ENCODE measurements around the gene DOCK2. TPM values are rescaled to one million over a fixed set of nuclear protein-coding genes. Genes with fewer than 3 reads are reported as not detected.
"Not testable (repeated sequence)": the region's sequence is repeated elsewhere in the genome, so short reads cannot be mapped to it uniquely, and the experiment has no call there.

Gene DOCK2
- total and polyA plus RNA-seq, 4 donors: 5.0 to 30.4 (median 7.4) TPM

DNA sequence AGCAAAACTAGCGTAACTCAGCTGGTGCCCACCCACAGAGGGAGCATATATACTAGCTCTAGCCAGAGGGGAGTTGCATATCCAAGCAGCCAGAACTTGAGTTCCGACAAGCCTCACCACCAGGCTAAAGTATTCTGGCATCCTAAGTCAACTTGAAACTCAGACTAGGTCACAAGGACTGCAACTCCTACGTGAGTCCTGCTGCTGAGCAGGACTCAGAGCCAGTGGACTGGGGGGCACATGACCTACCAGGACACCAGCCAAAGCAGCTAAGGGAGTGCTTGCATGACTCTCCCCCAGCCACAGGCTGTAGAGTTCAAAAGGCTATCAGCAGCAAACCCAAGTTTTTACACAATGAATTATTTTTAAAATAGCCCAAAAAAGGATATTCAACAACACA is 27.4 kb upstream of the DOCK2 start:
- Histone ChIP-seq H3K36me3 (ENCODE audit: control insufficient read depth, insufficient read depth, low read length) (peaks cover 2% of the 10 kb centered on the region), H3K9me3 (ENCODE audit: control insufficient read depth, insufficient read depth, low read length) (peaks cover 2% of the 10 kb centered on the region), H3K4me1 (ENCODE audit: control insufficient read depth, insufficient read depth, low read length) (no peaks in the 10 kb centered on the region), H3K27ac (ENCODE audit: low read depth, low read length) (no peak overlapping the region), H3K27me3 (ENCODE audit: control insufficient read depth, insufficient read depth, low read length) (no peaks in the 10 kb centered on the region), H3K4me3 (ENCODE audit: low read depth, low read length) (no peak overlapping the region)
- DNase-seq (ENCODE audit: low read depth in 4 of 6, low spot score in 6 of 6): no peak
- WGBS (ENCODE audit: insufficient coverage): 85% methylated on average over 3 of the region's 3 CpGs

DNA sequence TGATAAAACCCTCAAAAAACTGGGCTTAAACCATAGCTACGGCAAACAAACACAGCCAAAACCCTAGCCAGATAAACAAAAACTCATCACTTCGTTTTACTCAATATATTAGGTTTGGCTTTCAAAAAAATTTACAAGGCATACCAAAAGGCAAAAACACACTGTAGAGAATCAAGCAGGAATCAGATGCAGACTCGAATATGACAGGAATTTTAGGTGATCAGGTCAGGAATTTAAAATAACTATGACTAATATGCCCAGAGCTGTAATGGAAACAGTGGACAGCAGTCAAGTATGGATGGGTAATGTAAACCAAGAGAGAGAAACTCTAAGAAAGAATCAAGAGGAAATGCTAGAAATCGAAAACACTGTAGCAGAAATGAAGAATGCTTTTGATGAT is 26.5 kb upstream of the DOCK2 start:
- Histone ChIP-seq H3K4me1 (ENCODE audit: control insufficient read depth, insufficient read depth, low read length) (no peaks in the 10 kb centered on the region), H3K4me3 (ENCODE audit: low read depth, low read length) (no peak overlapping the region), H3K36me3 (ENCODE audit: control insufficient read depth, insufficient read depth, low read length) (no peaks in the 10 kb centered on the region), H3K27ac (ENCODE audit: low read depth, low read length) (no peak overlapping the region), H3K9me3 (ENCODE audit: control insufficient read depth, insufficient read depth, low read length) (peaks cover 2% of the 10 kb centered on the region), H3K27me3 (ENCODE audit: control insufficient read depth, insufficient read depth, low read length) (no peaks in the 10 kb centered on the region)
- 50% methylated on average over 1 of the region's 4 CpGs for WGBS (ENCODE audit: insufficient coverage)
- DNase-seq (ENCODE audit: low read depth in 4 of 6, low spot score in 6 of 6): no peak

- H3K36me3 ChIP-seq (ENCODE audit: control insufficient read depth, insufficient read depth, low read length): no peaks in the 10 kb centered on the region
- WGBS (ENCODE audit: insufficient coverage): no CpG with 5 or more reads among the region's 1 CpG
- DNase-seq (ENCODE audit: low read depth in 4 of 6, low spot score in 6 of 6): peak in 1 of 6 donors; percentile 6
These were observed 21.5 kb upstream of the DOCK2 start for GRCh38 chr5:169615561-169615960.

DNA sequence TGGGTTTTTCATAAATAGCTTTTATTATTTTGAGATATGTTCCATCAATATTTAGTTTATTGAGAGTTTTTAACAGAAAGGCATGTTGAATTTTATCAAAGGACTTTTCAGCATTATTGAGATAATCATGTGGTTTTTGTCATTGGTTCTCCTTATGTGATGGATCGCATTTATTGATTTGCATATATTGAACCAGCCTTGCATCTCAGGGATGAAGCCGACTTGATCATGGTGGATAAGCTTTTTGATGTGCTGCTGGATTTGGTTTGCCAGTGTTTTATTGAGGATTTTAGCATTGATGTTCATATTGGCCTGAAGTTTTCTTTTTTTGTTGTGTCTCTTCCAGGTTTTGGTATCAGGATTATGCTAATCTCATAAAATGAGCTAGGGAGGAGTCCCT is 12.8 kb upstream of the DOCK2 start:
- WGBS (ENCODE audit: insufficient coverage): 100% methylated on average over 1 of the region's 2 CpGs
- not testable (repeated sequence) for H3K27me3 ChIP-seq (ENCODE audit: control insufficient read depth, insufficient read depth, low read length); DNase-seq (ENCODE audit: low read depth in 4 of 6, low spot score in 6 of 6); H3K36me3 ChIP-seq (ENCODE audit: control insufficient read depth, insufficient read depth, low read length); H3K9me3 ChIP-seq (ENCODE audit: control insufficient read depth, insufficient read depth, low read length); H3K27ac ChIP-seq (ENCODE audit: low read depth, low read length); H3K4me3 ChIP-seq (ENCODE audit: low read depth, low read length); H3K4me1 ChIP-seq (ENCODE audit: control insufficient read depth, insufficient read depth, low read length)

More at GRCh38 chr5:169615561-169615960, 21.5 kb upstream of the DOCK2 start:
- no peak overlapping the region for H3K4me3 ChIP-seq (ENCODE audit: low read depth, low read length)
- no peaks in the 10 kb centered on the region for H3K4me1 ChIP-seq (ENCODE audit: control insufficient read depth, insufficient read depth, low read length)
- peaks cover 2% of the 10 kb centered on the region for H3K9me3 ChIP-seq (ENCODE audit: control insufficient read depth, insufficient read depth, low read length)
- H3K27me3 ChIP-seq (ENCODE audit: control insufficient read depth, insufficient read depth, low read length): no peaks in the 10 kb centered on the region
- no peak overlapping the region for H3K27ac ChIP-seq (ENCODE audit: low read depth, low read length)

DNA sequence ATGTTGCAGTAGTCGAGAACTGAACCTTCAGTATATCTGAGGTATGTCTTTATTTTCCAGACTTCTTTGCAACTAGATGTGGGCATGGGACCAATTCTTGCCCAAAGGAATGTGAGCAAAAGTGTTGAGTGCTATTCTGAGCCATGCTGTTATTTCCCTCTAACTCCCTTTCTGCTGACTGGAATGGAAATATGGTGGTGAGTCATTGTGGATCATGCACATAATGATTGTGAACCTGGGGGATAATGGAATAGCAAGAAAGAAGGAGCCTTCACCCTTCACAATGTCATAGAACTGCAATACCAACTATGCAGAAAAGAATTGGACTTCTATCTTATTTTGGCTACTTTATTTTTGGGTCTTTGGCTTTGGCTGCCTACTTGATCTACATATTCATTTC is 10.3 kb upstream of the DOCK2 start:
- Histone ChIP-seq H3K27me3 (ENCODE audit: control insufficient read depth, insufficient read depth, low read length) (no peaks in the 10 kb centered on the region), H3K27ac (ENCODE audit: low read depth, low read length) (no peak overlapping the region), H3K9me3 (ENCODE audit: control insufficient read depth, insufficient read depth, low read length) (peaks cover 2% of the 10 kb centered on the region), H3K36me3 (ENCODE audit: control insufficient read depth, insufficient read depth, low read length) (no peaks in the 10 kb centered on the region), H3K4me3 (ENCODE audit: low read depth, low read length) (no peak overlapping the region), H3K4me1 (ENCODE audit: control insufficient read depth, insufficient read depth, low read length) (no peaks in the 10 kb centered on the region)
- no peak for DNase-seq (ENCODE audit: low read depth in 4 of 6, low spot score in 6 of 6)
- WGBS (ENCODE audit: insufficient coverage): no CpG with 5 or more reads among the region's 1 CpG

DNA sequence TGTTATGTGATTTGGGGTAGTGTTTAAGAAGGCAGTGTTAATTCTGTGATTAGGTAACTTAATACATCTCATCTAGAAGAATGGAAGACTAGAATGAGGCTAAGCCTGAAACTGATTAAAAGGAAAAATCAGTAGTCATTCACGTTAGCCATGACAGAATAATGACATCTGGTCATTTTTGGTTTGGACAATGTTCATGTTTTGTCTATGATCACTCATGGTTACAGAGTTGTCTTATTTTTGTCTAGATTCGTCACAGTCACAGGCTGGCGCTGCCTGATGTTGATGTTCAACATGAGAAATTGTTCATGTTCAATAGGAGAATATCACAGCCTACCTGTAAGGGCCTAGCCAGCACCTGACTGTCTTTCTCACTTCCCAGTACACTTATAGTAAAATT is 9.5 kb upstream of the DOCK2 start:
- H3K4me3 ChIP-seq (ENCODE audit: low read depth, low read length): no peak overlapping the region
- H3K36me3 ChIP-seq (ENCODE audit: control insufficient read depth, insufficient read depth, low read length): no peaks in the 10 kb centered on the region
- WGBS (ENCODE audit: insufficient coverage): 100% methylated on average over 1 of the region's 3 CpGs
- H3K27me3 ChIP-seq (ENCODE audit: control insufficient read depth, insufficient read depth, low read length): no peaks in the 10 kb centered on the region
- H3K9me3 ChIP-seq (ENCODE audit: control insufficient read depth, insufficient read depth, low read length): peaks cover 2% of the 10 kb centered on the region
- no peak overlapping the region for H3K27ac ChIP-seq (ENCODE audit: low read depth, low read length)
- no peaks in the 10 kb centered on the region for H3K4me1 ChIP-seq (ENCODE audit: control insufficient read depth, insufficient read depth, low read length)
- DNase-seq (ENCODE audit: low read depth in 4 of 6, low spot score in 6 of 6): no peak

DNA sequence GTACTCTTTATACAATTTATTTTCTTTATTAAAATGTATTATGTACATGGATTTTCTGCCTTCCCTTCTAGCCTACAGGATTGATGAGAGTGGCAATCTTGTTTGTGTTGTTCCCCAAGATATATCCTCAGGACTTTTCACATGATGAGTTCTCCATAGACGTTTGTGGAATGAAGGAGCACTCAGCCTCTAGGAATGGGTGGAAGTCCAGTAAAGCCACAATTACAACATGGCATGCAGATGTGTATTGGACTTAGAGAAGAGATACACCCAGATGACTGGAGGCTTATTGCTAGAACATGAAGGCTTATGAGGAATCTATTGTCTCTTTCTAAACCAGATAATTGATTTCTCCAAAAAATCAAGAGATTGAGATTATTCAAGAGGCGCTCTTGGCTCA is 8.2 kb upstream of the DOCK2 start:
- no peaks in the 10 kb centered on the region for H3K9me3 ChIP-seq (ENCODE audit: control insufficient read depth, insufficient read depth, low read length)
- no peak overlapping the region for H3K4me3 ChIP-seq (ENCODE audit: low read depth, low read length)
- no peaks in the 10 kb centered on the region for H3K36me3 ChIP-seq (ENCODE audit: control insufficient read depth, insufficient read depth, low read length)
- H3K27ac ChIP-seq (ENCODE audit: low read depth, low read length): no peak overlapping the region
- DNase-seq (ENCODE audit: low read depth in 4 of 6, low spot score in 6 of 6): no peak
- no peaks in the 10 kb centered on the region for H3K27me3 ChIP-seq (ENCODE audit: control insufficient read depth, insufficient read depth, low read length)
- H3K4me1 ChIP-seq (ENCODE audit: control insufficient read depth, insufficient read depth, low read length): no peaks in the 10 kb centered on the region
- no CpG with 5 or more reads among the region's 2 CpGs for WGBS (ENCODE audit: insufficient coverage)

DNA sequence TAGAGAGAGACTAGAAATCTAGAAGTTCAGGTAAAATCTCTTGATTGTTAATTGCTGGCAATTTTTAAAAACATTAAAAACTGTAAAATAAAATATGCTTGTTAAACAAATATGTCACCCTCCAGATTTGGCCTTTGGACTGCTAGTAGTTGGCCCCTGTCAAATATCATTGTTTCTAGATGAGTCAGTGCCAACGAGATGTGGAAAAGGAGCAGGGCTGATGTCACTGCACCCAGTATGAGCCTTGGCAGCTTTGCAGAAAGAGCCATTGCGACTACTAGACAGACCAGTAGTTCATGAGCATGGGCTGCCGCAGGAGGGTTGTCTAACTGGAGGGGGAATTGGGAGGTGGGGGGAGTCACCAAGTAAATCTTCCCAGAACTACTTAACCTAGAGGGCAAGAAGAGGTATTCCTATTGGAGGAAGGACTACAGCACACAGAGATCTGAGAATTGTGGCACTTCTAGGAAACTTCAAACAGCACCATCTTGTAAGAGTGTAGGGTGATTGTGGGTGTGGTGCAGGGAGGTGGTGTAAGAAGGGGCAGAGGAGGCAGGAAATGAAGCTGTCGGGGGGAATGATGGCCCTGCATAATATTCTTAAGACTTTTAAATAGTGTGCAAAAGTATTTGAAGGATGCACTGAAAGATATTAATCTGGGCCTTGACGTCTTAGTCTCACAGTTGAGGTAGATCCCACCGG is 7.1 kb upstream of the DOCK2 start:
- Histone ChIP-seq H3K36me3 (ENCODE audit: control insufficient read depth, insufficient read depth, low read length) (no peaks in the 10 kb centered on the region), H3K4me1 (ENCODE audit: control insufficient read depth, insufficient read depth, low read length) (no peaks in the 10 kb centered on the region), H3K4me3 (ENCODE audit: low read depth, low read length) (no peak overlapping the region), H3K27ac (ENCODE audit: low read depth, low read length) (no peak overlapping the region), H3K27me3 (ENCODE audit: control insufficient read depth, insufficient read depth, low read length) (no peaks in the 10 kb centered on the region), H3K9me3 (ENCODE audit: control insufficient read depth, insufficient read depth, low read length) (no peaks in the 10 kb centered on the region)
- WGBS (ENCODE audit: insufficient coverage): 76% methylated on average over 4 of the region's 6 CpGs
- no peak for DNase-seq (ENCODE audit: low read depth in 4 of 6, low spot score in 6 of 6)

GRCh38 chr5:169631360-169631759 is 5.7 kb upstream of the DOCK2 start:
- DNase-seq (ENCODE audit: low read depth in 4 of 6, low spot score in 6 of 6): no peak
- 72% methylated on average over 2 of the region's 4 CpGs for WGBS (ENCODE audit: insufficient coverage)
- Histone ChIP-seq H3K27me3 (ENCODE audit: control insufficient read depth, insufficient read depth, low read length) (peaks cover 4% of the 10 kb centered on the region), H3K36me3 (ENCODE audit: control insufficient read depth, insufficient read depth, low read length) (no peaks in the 10 kb centered on the region), H3K4me3 (ENCODE audit: low read depth, low read length) (no peak overlapping the region), H3K9me3 (ENCODE audit: control insufficient read depth, insufficient read depth, low read length) (no peaks in the 10 kb centered on the region), H3K4me1 (ENCODE audit: control insufficient read depth, insufficient read depth, low read length) (no peaks in the 10 kb centered on the region), H3K27ac (ENCODE audit: low read depth, low read length) (no peak overlapping the region)

DNA sequence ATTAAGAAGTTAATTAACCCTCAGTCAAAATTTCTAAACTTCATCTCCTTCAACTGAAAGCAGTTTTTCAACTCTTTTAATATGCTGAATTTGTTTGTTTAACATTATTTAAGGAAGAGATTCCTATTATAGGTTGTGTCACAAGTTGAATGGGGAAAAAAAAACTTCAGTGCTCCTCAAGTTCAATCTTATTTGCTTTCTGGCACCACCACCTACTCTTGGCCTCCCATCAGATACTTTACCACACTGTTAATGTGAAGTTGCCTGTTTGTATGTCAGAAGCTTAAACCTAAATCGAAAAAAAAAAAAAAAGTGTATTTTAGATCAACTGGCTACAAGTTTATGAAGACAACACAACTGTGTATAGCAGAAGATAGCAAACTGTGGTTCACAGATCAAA is 4.1 kb upstream of the DOCK2 start:
- Histone ChIP-seq H3K27me3 (ENCODE audit: control insufficient read depth, insufficient read depth, low read length) (peaks cover 18% of the 10 kb centered on the region), H3K4me1 (ENCODE audit: control insufficient read depth, insufficient read depth, low read length) (peaks cover 10% of the 10 kb centered on the region), H3K4me3 (ENCODE audit: low read depth, low read length) (no peak overlapping the region), H3K9me3 (ENCODE audit: control insufficient read depth, insufficient read depth, low read length) (no peaks in the 10 kb centered on the region), H3K36me3 (ENCODE audit: control insufficient read depth, insufficient read depth, low read length) (no peaks in the 10 kb centered on the region), H3K27ac (ENCODE audit: low read depth, low read length) (no peak overlapping the region)
- no CpG with 5 or more reads among the region's 1 CpG for WGBS (ENCODE audit: insufficient coverage)
- no peak for DNase-seq (ENCODE audit: low read depth in 4 of 6, low spot score in 6 of 6)
